HCT116 (cell line): ENCODE data around the gene VGF. TPM values are rescaled to one million over a fixed set of nuclear protein-coding genes. Genes with fewer than 3 reads are reported as not detected.
"Not testable (repeated sequence)": the region's sequence is repeated elsewhere in the genome, so short reads cannot be mapped to it uniquely, and the experiment has no call there.

Experiments used
- ATAC-seq: fragments of 200-7000 bp; cut with Tn5 transposase; 2 replicates; pipeline ENCODE4 v1.9.1; 2020; ENCODE audit warnings: mild to moderate bottlenecking, moderate library complexity
- BruUV-seq: library from RNA; stranded (reverse); fragments of 400-500 nt; replicated peaks from 2 replicates; lab custom pipeline; 2021; lab: Mats Ljungman, UMichigan
- CTCF ChIA-PET: fragments of 300-600 bp; sonication (Branson Sonifier 250); formaldehyde crosslinking; loops from one replicate; lab custom pipeline; 2021; ENCODE audit warnings: antibody characterized with exemption; lab: Charles Lee
- POLR2A ChIA-PET: fragments of 300-600, 350-600 bp; sonication (Branson Sonifier 250); formaldehyde crosslinking; loops from one replicate; lab custom pipeline; 2021; ENCODE audit warnings: antibody characterized with exemption; lab: Charles Lee
- RAD21 ChIA-PET, 2 experiments: fragments of 300-600 bp; sonication (Branson Sonifier 250); formaldehyde crosslinking; loops; one replicate each; lab custom pipeline; 2023; ENCODE audit warnings: low total read pairs in 2 of 2; ENCODE audit not compliant: uncharacterized antibody in 2 of 2, unreplicated experiment in 2 of 2, low non-redundant PET in 1 of 2; lab: Charles Lee
- DNase-seq: peaks from one replicate; pipeline ENCODE4 v3.0.0-alpha.2; 2010; ENCODE audit warnings: low read depth, low spot score
- H2AFZ ChIP-seq: fragments of 200-600 bp; shearing (Covaris generic), sonication (generic); 2 replicates; pipeline ENCODE4 v1.6.1; 2017; ENCODE audit warnings: low read depth, mixed run types, mixed read lengths, antibody characterized with exemption, low read length; ENCODE audit not compliant: poor library complexity, severe bottlenecking
- H3K27ac ChIP-seq: 2 replicates; pipeline ENCODE4 v1.5.1; 2012; ENCODE audit warnings: low read depth, low read length
- H3K27me3 ChIP-seq: fragments of 200-600 bp; sonication (generic); 2 replicates; pipeline ENCODE4 v1.6.1; 2016; ENCODE audit warnings: mixed run types, low read length, mixed read lengths; ENCODE audit not compliant: insufficient read depth
- H3K36me3 ChIP-seq, 2 experiments: fragments of 200-500 bp in 1 of 2; fragments of 200-600 bp in 1 of 2; sonication (Bioruptor generic) in 1 of 2; sonication (generic) in 1 of 2; 2 replicates each; pipeline versions ENCODE4 v1.5.1 to v1.6.1; 2014 to 2016; ENCODE audit warnings: low read length in 2 of 2, inconsistent platforms in 1 of 2, mixed read lengths in 1 of 2, mixed run types in 1 of 2; ENCODE audit not compliant: insufficient read depth in 2 of 2, control insufficient read depth in 1 of 2
- H3K4me1 ChIP-seq, 2 experiments: fragments of 200-600 bp in 1 of 2; sonication (generic) in 1 of 2; 2 replicates each; pipeline versions ENCODE4 v1.5.1 to v1.6.1; 2012 to 2017; ENCODE audit warnings: low read length in 2 of 2, inconsistent platforms in 1 of 2, mild to moderate bottlenecking in 1 of 2, mixed read lengths in 1 of 2, mixed run types in 1 of 2, moderate library complexity in 1 of 2; ENCODE audit not compliant: insufficient read depth in 2 of 2, control insufficient read depth in 1 of 2
- H3K4me2 ChIP-seq: fragments of 200-600 bp; sonication (generic); 2 replicates; pipeline ENCODE4 v1.6.1; 2017; ENCODE audit warnings: mixed run types, low read length, mixed read lengths
- H3K4me3 ChIP-seq, 2 experiments: fragments of 200-600 bp in 1 of 2; sonication (generic) in 1 of 2; replicated peaks in 1 of 2; 2 replicates each; pipeline ENCODE4 v1.5.1; 2011 to 2016; ENCODE audit warnings: low read length in 2 of 2, control low read depth in 1 of 2, low read depth in 1 of 2, mild to moderate bottlenecking in 1 of 2, mixed read lengths in 1 of 2, mixed run types in 1 of 2
- H3K79me2 ChIP-seq: fragments of 200-600 bp; sonication (generic); 2 replicates; pipeline ENCODE4 v1.6.1; 2017; ENCODE audit warnings: mild to moderate bottlenecking, mixed run types, low read length, moderate library complexity, mixed read lengths; ENCODE audit not compliant: insufficient read depth
- H3K9ac ChIP-seq: fragments of 200-600 bp; sonication (generic); 2 replicates; pipeline ENCODE4 v1.6.1; 2016; ENCODE audit warnings: low read length, mixed read lengths
- H3K9me2 ChIP-seq: fragments of 200-600 bp; sonication (generic), shearing (Covaris generic); 2 replicates; pipeline ENCODE4 v1.6.1; 2017; ENCODE audit warnings: mixed run types, mild to moderate bottlenecking, moderate library complexity; ENCODE audit not compliant: insufficient read depth
- H3K9me3 ChIP-seq, 2 experiments: fragments of 200-500 bp in 1 of 2; fragments of 200-600 bp in 1 of 2; sonication (Bioruptor generic) in 1 of 2; sonication (generic) in 1 of 2; 2 replicates each; pipeline ENCODE4 v1.6.1; 2014 to 2017; ENCODE audit warnings: low read length in 2 of 2, mixed read lengths in 2 of 2, inconsistent platforms in 1 of 2, low read depth in 1 of 2, mild to moderate bottlenecking in 1 of 2, mixed run types in 1 of 2, moderate library complexity in 1 of 2; ENCODE audit not compliant: control insufficient read depth in 1 of 2, insufficient read depth in 1 of 2
- H4K20me1 ChIP-seq: fragments of 200-600 bp; sonication (generic), shearing (Covaris generic); 2 replicates; pipeline ENCODE4 v1.6.1; 2017; ENCODE audit warnings: mixed run types, mild to moderate bottlenecking, moderate library complexity; ENCODE audit not compliant: insufficient read depth
- FOSL1 ChIP-seq: IDR thresholded peaks from 2 replicates; pipeline ENCODE4 v1.6.1; 2012; ENCODE audit warnings: low read depth
- POLR2A ChIP-seq: IDR thresholded peaks from 2 replicates; pipeline ENCODE4 v1.7.0; 2011; ENCODE audit warnings: borderline replicate concordance; ENCODE audit not compliant: insufficient read depth, insufficient read length; ENCODE audit errors: extremely low read depth
- POLR2AphosphoS5 ChIP-seq: IDR thresholded peaks from 2 replicates; pipeline ENCODE4 v1.6.1; 2011; ENCODE audit warnings: mild to moderate bottlenecking, low read depth, low read length, moderate library complexity
- RAD21 ChIP-seq: IDR thresholded peaks from 2 replicates; pipeline ENCODE4 v1.6.1; 2012; ENCODE audit warnings: low read depth, mild to moderate bottlenecking
- TCF7L2 ChIP-seq: IDR thresholded peaks from 2 replicates; pipeline ENCODE4 v1.7.0; 2011; ENCODE audit warnings: borderline replicate concordance, inconsistent platforms; ENCODE audit not compliant: insufficient read depth, insufficient read length; ENCODE audit errors: extremely low read depth
- YY1 ChIP-seq: IDR thresholded peaks from 2 replicates; pipeline ENCODE4 v1.6.1; 2011; ENCODE audit warnings: low read length, low read depth, moderate library complexity, mild to moderate bottlenecking; ENCODE audit not compliant: insufficient replicate concordance; ENCODE audit errors: extremely low read depth
- ZBTB33 ChIP-seq: IDR thresholded peaks from 2 replicates; pipeline ENCODE4 v1.6.1; 2011; ENCODE audit warnings: mild to moderate bottlenecking, low read length, moderate library complexity; ENCODE audit not compliant: insufficient replicate concordance; ENCODE audit errors: extremely low read depth
- intact Hi-C: fragments of 100-400 bp; cut with micrococcal nuclease; formaldehyde crosslinking; loops from 2 replicates; pipeline ENCODE4 v1.10.0; 2022
- total RNA-seq: library from RNA; stranded (reverse); gene quantifications from one replicate; pipeline ENCODE4 v1.2.1, GENCODE V29; 2021; ENCODE audit not compliant: unreplicated experiment

VGF gene
- total RNA-seq, 1 experiment from 2014 or later, result 43.2 TPM

GRCh38 chr7:101121991-101122932 lies 43.1 kb downstream of the VGF start:
- DNase-seq (peak; percentile 63), ATAC-seq (peak; percentile 68)
- H3K36me3 ChIP-seq, result no peaks in the 10 kb centered on the region
- intact Hi-C loops, result no loop called here
- H3K79me2 ChIP-seq, result no peaks in the 10 kb centered on the region
- H3K9me3 ChIP-seq, result no peaks in the 10 kb centered on the region
- no peaks in the 10 kb centered on the region for H3K27me3 ChIP-seq
- peak overlapping the region; percentile 75 for H3K27ac ChIP-seq
- BruUV-seq, result no TSS peak
- CTCF ChIA-PET, result interaction anchor here (1.3 to 2.2 kb wide), 3 partner anchors 16 to 27 kb away, joined by 3 to 13 read pairs (median 3); no protein-coding TSS in a partner anchor
- no peaks in the 10 kb centered on the region for H3K9me2 ChIP-seq
- peak overlapping the region; percentile 46 to 56 for H3K4me3 ChIP-seq
- RAD21 ChIA-PET, result no interaction called here
- peak overlapping the region; percentile 81 for H3K4me2 ChIP-seq
- TF ChIP-seq TCF7L2, result peak; percentile 18
- TF ChIP-seq RAD21, result no peak
- TF ChIP-seq ZBTB33, result peak; percentile 11
- TF ChIP-seq YY1, result peak; percentile 83
- peak; percentile 80 for TF ChIP-seq POLR2AphosphoS5
- no peak for TF ChIP-seq FOSL1
- no peak for TF ChIP-seq POLR2A
- peak overlapping the region; percentile 73 for H3K9ac ChIP-seq
- H4K20me1 ChIP-seq, result no peaks in the 10 kb centered on the region
- H2AFZ ChIP-seq, result no peak overlapping the region
- POLR2A ChIA-PET, result interaction anchor here (0.6 to 2.8 kb wide), 7 partner anchors 8 to 642 kb away, joined by 3 to 8 read pairs (median 3); no protein-coding TSS in a partner anchor
- H3K4me1 ChIP-seq, result peaks cover 69 to 99% of the 10 kb centered on the region in 2 experiments

GRCh38 chr7:101121631-101121990 lies 43.8 kb downstream of the VGF start:
- Histone ChIP-seq H3K27ac (peak overlapping the region; percentile 75), H3K9ac (peak overlapping the region; percentile 73), H3K4me2 (peak overlapping the region; percentile 81), H3K4me1 (peaks cover 66 to 99% of the 10 kb centered on the region in 2 experiments), H3K4me3 (peak overlapping the region; percentile 46 to 56)
- H3K9me3 ChIP-seq, H4K20me1 ChIP-seq, H3K9me2 ChIP-seq, DNase-seq, H2AFZ ChIP-seq, H3K36me3 ChIP-seq, intact Hi-C loops, H3K27me3 ChIP-seq, RAD21 ChIA-PET, H3K79me2 ChIP-seq, ATAC-seq: not testable (repeated sequence)
- BruUV-seq, result TSS peak; percentile 94
- CTCF ChIA-PET, result interaction anchor here (1.3 to 2.2 kb wide), 2 partner anchors 22 to 27 kb away, joined by 3 to 13 read pairs; no protein-coding TSS in a partner anchor
- POLR2A ChIA-PET, result interaction anchor here (0.6 to 2.8 kb wide), 6 partner anchors 9 to 642 kb away, joined by 3 to 8 read pairs (median 3); partner anchors contain the start of gene SLC12A9
